NT2/D1 (cell line): Measurements from ENCODE around the gene VRTN.

Source experiments
- YY1 ChIP-seq: IDR thresholded peaks from 2 replicates; pipeline ENCODE4 v1.6.1; 2011; ENCODE audit not compliant: insufficient read length, insufficient read depth
- ZNF274 ChIP-seq: IDR thresholded peaks from 2 replicates; pipeline ENCODE4 v1.6.1; 2011; ENCODE audit warnings: mild to moderate bottlenecking, low read depth, low read length

DNA sequence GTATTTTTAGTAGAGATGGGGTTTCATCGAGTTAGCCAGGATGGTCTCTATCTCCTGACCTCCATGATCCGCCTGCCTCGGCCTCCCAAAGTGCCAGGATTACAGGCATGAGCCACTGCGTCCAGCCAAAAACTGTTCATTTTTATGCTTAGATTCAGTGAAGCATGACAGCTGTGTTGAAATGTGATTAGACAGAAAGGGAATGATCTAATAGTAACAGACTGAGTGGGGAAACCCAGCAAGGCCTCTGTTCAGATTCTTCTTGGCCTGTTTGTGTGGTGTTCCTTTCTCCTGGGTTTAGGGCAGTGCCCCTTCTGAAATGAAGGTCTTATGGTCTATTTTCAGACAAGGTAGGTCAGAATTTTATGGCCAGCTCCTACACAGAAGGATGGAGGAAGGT, 33.7 kb upstream of the VRTN start:
- TF ChIP-seq ZNF274 = no peak
- no peak for TF ChIP-seq YY1
